Fibroblast of mammary gland (primary cell): ENCODE data around the gene F10.

Experiments used
- DNase-seq: peaks from one replicate; pipeline ENCODE4 v3.0.0-alpha.2; 2010; ENCODE audit warnings: low read depth
- H3K4me3 ChIP-seq: 2 replicates; pipeline ENCODE4 v1.5.1; 2011; ENCODE audit warnings: low read depth, mild to moderate bottlenecking, low read length, moderate library complexity; ENCODE audit not compliant: control insufficient read depth
- TF ChIP-seq, protein P1 (sequence below): conservative IDR thresholded peaks from 2 replicates; pipeline ENCODE4 v1.5.1; 2011; ENCODE audit warnings: low read depth, low read length, inconsistent platforms; ENCODE audit not compliant: control insufficient read depth, insufficient read depth

The F10 gene

DNA sequence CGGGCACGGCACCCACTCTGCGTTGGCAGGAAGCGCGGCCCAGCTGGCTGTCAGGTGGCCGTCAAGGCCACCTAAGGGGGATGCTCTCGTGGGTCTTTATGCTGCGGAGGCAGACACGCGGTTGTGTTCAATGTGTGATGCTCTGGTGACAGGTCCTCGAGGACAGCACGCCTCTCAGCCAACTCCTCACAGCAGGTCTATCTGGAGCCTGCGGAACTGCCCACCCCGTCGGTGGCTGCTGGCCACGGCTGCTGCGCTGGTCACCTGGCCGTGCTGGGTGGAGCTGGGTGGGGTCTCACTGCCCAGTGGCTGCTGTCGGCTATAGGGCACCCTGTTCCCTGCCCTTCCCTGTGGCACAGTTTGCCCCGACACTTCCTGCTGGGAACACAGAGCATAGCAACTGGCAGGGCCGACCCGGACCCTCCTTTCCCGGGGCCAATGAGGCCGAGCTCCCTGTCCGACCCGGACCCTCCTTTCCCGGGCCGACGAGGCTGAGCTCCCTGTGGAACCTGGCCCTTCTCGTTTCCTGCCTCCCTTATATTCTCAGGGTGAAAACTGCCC is 31.3 kb upstream of the F10 start:
- H3K4me3 ChIP-seq = no peak overlapping the region
- no peak for DNase-seq
- TF ChIP-seq, protein P1, sequence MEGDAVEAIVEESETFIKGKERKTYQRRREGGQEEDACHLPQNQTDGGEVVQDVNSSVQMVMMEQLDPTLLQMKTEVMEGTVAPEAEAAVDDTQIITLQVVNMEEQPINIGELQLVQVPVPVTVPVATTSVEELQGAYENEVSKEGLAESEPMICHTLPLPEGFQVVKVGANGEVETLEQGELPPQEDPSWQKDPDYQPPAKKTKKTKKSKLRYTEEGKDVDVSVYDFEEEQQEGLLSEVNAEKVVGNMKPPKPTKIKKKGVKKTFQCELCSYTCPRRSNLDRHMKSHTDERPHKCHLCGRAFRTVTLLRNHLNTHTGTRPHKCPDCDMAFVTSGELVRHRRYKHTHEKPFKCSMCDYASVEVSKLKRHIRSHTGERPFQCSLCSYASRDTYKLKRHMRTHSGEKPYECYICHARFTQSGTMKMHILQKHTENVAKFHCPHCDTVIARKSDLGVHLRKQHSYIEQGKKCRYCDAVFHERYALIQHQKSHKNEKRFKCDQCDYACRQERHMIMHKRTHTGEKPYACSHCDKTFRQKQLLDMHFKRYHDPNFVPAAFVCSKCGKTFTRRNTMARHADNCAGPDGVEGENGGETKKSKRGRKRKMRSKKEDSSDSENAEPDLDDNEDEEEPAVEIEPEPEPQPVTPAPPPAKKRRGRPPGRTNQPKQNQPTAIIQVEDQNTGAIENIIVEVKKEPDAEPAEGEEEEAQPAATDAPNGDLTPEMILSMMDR = no peak

DNA sequence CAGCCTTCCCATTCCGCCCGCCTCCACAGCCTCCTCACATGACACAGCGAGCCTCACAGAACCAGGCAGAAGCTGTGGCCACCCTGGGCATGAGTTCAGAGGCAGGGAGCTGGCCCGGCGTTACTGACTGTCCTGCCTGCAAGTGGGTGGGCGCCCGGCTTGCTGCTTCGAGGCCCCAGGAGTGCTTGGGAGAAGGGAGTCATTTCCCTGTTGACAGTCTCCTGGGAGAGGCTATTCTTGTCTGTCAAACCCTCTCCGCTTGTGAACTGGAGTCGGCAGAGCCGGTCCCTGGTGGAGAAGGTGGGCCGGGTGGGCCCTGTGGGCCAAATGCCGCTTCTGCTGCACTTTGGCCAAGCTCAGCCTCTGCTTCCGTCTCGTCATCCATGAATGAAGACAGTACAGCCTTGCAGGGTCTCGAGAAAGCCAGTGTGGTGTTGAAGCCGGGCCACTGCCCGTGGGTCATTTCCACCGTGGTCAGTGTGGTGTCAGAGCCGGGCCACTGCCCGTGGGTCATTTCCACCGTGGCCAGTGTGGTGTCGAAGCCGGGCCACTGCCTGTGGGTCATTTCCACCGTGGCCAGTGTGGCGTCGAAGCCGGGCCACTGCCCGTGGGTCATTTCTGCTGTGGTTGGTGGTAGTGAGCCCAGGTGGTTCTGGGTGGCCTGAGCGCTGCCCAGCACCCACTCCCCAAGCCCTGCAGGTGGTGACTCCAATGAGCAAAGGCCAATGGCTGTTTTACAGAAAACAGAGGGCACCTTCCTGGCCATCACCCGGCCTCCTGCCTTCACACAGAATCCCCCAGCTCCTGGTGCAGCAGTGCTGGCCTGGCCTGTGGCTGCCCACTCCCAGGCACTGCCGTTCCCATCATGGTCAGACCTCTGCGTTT is 30.5 kb upstream of the F10 start:
- TF ChIP-seq, protein P1 = no peak
- no peak for DNase-seq
- no peak overlapping the region for H3K4me3 ChIP-seq

DNA sequence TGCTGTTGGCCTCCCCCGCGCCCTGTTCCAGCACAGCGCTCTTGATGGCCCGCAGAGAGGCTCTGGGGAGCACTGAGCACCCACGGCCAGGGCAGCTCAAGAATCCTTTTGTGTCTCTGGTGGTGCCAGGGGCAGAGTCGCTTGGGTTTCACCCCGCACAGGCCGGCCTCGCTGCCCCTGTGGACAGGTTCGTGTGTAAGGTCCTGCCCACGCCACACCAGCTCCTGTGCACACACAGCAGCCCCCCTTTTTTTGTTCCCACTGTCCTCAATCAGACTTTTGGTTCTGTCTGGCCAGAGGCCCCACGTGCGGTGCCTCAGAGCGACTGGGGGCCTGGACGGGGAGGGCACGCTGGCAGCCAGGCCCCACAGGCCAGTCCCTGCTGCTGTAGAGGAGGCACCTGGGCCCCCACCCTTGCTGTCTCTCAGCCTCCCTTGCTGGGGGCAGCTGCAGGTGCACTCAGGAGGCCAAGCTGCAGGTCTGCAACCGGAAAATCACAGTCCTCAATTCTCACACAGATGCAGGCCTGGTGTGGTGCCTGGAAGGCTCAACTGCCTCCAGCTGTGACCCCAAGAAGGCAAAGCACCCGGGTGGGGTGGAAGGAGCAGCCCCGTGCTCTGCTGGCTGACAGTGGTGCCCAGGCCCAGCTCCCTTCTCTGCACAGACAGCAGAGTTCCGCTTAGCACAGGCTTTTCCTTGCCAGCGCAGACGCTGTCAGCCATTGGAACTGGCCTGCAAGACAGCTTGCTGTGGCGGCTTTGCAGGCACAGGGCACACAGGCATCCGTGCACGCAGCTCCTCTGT is 29.6 kb upstream of the F10 start:
- DNase-seq = no peak
- H3K4me3 ChIP-seq = no peak overlapping the region
- TF ChIP-seq, protein P1 = no peak

DNA sequence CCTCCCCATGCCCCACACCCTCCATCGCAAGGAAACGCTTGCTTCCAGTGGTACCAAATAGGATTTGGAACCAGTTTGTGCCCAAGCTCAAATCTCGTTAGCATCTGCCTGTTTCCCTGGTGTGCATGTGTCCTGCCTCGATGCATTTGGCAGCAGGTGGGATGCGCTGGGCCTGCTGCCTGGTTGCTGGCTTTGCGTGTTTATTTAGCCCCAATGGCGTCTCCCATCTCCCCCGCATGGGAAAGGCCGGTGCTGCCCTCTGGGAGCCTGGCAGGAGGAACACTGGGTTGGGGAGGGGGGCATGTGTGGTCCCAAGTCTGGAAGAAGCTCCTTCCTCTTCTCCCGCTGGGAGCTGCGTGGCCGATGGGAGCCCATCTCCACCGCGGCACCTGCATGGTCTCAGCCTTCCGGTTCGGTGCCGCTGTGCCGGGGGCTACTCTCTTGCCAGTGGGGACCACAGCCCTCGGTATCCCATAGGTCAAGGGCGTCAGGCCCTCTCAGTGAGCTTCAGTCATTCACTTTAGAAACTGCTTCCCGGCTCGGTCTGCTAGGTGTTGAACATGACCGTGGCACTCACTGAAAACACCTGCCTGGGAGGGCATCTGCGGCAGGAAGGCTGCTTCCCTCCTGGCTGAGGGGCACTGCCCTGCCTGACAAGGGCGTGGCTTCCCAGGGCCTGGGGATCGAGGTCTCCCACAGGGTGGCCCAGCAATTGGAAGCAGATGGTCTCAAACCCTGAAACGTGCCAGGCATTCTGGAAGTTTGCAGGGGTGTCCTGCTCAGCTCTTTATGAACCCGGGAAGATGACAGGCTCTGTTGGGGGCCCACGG is 28.8 kb upstream of the F10 start:
- TF ChIP-seq, protein P1 = no peak
- no peak for DNase-seq
- H3K4me3 ChIP-seq = no peak overlapping the region

DNA sequence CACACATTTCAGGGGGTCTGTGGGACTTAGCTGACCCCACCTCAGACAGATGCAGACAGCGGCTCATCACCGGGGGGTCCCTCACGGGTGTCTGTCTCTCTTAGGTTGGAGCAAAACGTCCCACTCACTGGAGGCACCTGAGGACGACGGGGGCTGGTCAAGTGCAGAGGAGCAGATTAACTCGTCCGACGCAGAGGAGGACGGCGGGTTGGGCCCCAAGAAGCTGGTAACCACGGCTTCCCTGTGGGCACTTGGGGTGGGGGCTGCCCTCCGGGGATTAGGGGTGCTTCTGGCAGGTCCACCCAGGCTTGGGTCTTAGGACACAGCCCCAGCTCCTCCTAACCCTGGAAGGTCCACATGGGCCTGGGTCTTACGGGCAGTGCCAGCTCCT is 28.2 kb upstream of the F10 start:
- no peak overlapping the region for H3K4me3 ChIP-seq
- DNase-seq = no peak
- TF ChIP-seq, protein P1 = no peak

DNA sequence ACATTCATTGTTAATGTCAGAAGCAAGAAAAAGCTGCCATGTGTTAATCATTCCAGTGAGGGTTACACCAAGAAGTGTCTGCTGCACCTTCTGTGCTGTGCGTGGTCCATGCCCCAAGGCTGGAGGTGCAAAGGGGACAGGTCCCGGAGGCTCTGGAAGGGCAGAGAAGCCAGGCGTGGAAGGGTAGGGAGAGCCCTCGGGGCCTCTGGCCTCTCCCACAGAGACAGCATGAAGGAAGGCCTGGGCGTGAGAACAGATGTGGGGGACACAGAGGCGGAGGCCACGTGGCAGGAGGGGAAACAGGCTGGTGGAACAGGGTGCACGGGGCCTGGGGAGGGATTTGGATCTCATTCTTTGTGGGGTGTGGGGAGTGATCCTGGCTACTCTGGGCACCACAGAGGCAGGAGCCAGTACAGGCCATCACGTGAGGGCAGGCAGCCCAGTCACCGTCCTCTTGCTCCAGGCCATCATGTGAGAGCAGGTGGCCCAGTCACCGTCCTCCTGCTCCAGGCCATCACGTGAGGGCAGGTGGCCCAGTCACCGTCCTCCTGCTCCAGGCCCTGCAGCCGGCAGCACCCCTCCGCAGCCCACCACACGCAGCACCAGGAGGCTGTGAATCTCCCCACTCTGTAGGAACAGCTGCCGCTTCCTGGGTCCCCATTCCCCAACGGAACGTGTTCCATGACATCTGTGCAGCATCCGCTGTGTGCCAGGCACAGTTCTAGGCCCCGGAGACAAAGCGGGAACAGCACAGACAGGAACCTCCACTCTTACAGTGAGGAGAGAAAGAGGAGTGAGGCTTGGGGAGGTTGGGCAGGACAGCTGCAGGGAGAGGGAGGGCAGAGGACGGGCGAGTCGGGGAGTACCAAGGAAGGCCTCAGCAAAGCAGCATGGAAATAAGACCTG is 27.2 kb upstream of the F10 start:
- no peak overlapping the region for H3K4me3 ChIP-seq
- no peak for DNase-seq
- TF ChIP-seq, protein P1 = no peak
